HG03039 (cell line): ENCODE data around the gene IL20.

Experiments
- ATAC-seq: cut with Tn5 transposase; IDR thresholded peaks from one replicate; pipeline ENCODE4 v1.9.1; 2021; ENCODE audit warnings: mild to moderate bottlenecking, moderate library complexity; ENCODE audit not compliant: unreplicated experiment

Gene IL20, protein sequence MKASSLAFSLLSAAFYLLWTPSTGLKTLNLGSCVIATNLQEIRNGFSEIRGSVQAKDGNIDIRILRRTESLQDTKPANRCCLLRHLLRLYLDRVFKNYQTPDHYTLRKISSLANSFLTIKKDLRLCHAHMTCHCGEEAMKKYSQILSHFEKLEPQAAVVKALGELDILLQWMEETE

DNA sequence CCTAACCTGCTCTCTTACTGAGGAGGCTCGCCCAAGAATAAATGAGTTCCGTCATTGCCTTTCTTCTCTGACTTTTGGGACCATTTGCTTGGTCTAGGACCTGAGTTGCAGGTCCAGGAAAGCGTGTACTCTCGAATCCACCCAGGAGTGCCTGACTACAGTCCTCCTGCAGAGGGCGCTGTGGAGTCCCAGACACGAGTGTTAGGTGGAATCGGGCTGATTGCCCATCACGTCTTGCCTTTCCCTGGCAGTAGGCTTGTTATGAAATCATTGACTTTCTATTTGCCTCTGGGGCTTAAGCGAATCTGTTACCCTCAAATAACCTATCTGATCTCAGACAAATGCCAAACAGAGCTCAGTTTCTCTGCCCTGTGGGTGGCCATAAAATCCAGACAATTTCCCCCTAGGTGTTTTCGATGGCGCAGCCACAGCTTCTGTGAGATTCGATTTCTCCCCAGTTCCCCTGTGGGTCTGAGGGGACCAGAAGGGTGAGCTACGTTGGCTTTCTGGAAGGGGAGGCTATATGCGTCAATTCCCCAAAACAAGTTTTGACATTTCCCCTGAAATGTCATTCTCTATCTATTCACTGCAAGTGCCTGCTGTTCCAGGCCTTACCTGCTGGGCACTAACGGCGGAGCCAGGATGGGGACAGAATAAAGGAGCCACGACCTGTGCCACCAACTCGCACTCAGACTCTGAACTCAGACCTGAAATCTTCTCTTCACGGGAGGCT, at the start of gene IL20:
TSS of gene IL20 (plus strand) at position 685 of the 733 bp plus-strand sequence. CDS start 230 bp downstream, outside the sequence.
- ATAC-seq = no peak

DNA sequence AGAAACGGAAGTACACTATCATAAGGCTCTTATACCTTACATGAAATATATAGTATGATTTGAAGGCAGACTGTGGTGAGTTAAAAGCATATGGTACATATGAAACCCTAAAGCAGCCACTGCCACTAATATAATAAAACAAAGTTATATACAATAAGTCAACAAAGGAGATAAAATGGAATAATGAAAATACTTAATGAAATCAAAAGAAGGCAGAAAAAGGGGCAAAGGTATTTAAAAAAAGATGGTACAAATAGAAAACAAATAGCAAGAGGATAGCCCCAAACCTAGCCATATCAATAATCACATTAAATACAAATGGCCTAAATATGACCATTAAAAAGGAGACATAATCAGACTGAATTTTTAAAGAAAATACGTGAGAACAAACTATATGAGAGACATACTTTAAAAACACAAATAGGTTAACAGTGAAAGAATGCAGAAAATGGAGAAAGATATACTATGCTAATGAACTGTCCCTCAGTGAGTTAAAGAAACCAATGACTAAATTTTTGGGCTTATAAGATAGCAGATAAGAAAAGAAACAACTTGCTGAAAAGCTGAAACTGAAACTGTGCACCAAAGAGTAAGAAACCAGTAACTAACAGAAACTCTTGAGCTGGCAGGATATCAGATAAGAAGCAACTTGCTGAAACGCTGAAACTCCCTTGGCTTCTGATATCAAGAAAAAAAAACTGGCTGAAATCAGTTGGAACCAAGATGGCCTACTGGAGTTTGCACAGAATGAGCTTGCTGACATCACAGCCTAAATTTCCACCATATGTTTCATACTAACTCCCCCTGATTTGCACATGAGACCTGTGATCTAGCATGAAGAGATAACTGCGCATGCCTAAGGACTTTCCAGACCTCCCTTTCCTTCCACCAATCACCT, 48.8 kb upstream of the IL20 start:
- peak; percentile 49 for ATAC-seq

DNA sequence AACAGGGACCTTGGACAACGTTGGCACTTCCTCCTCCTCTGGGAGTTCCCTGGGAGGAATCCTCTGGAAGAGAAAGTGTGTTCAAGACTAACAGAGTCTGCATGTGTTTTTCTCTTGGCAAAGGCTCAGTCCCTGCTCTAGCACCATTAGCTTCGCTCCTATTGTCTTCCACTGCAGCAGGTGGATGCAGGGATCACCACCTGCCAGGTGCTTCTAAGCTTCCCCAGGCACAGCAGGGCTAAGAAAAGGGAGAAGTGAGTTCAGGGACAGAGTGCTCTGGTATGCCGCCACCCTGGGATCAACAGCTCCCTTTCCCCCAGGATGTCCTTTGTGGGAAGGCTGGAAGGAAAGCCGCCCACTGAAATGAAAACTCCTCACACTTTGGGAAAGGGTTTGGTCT, 43.9 kb upstream of the IL20 start:
- ATAC-seq = no peak

DNA sequence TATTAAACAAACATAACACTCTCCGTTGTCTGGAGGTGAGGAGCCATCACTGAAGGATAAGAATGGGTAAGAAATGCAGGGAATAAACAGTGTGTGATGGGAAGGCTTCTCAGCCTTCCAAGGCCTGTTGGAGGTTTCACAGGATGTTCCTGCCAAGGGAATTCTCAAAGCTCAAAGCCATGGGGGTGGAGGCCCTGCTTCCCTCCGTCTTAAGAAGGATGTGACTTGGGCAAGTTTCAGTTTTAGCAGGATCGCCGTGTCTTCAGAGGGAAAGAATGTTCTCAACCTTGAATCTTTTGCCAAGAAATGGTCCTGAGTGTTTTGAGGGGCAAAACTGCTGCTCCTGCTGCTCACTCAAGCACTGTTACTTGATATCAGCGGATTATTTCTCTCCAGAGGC, 41.7 kb upstream of the IL20 start:
- no peak for ATAC-seq

DNA sequence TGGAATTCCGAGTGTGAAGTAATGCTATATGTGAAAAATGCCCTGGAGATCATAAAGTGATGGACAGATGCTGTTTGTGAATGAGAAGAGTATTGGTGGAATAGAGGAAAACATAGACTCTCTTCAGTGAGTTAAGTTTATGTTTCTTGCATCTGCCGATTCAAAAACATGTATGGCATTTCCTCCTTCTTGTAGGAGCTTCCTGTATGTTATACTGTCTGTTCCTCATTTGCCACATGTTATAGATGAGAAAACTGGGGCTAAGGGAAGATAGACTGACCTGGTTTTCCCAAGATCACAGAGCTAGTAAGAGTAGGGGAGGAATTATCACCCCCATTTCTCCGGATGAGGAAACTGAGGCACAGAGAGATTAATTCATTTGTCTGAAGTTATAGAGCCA, 41.1 kb upstream of the IL20 start:
- no peak for ATAC-seq

DNA sequence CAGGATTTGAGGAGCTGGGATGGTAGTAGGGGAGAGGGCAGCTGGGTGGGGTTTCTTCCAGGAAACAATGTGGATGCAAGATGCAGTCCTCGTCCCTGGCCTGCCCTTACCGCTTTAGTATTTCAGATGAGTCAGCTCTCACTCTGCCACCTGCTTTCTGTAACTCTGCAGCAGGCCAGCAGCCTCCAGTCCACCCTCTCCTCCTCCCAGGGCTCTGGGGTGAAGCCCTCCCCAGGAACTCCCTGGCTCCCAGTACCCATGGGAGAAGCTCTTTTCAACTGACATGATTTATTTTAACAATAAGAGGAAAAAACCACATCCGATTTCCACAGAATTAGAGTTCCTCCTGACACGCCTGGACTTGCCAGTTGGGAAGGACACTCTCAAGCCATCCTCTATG, 39.0 kb upstream of the IL20 start:
- ATAC-seq = no peak

DNA sequence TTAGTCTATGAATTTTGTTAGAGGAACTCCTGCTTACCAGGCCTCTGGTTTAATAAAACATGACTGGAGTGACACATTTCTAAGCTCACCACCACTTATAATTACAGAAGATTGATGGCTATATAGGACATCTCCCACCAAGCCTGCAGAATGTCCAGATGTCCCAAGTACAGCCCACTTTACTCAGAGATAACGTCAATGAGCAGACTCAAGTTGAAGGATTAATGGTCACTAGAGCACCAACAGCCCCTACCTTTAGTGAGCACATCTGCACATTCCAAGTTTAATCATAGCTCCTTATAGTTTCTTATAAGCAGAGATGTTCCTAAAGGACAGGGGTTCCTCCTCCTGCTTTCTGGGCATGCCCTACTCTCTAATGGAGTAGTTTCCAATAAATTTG, 37.4 kb upstream of the IL20 start:
- no peak for ATAC-seq

DNA sequence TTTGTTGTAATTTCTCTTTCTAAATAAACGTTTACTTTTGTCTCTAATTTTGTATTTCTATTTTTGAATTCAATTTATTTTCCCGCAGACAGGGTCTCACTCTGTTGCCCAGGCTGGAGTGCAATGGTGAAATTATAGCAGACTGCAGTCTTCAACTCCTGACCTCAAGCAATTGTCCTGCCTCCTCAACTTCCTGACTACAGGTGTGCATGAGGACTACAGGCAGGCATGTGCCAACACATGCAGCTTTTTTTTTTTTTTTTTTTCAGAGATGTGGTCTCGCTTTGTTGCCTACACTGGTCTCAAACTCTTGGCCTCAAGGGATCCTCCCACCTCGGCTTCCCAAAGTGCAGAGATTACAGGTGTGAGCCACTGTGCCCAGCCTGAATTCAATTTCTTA, 36.7 kb upstream of the IL20 start:
- no peak for ATAC-seq

DNA sequence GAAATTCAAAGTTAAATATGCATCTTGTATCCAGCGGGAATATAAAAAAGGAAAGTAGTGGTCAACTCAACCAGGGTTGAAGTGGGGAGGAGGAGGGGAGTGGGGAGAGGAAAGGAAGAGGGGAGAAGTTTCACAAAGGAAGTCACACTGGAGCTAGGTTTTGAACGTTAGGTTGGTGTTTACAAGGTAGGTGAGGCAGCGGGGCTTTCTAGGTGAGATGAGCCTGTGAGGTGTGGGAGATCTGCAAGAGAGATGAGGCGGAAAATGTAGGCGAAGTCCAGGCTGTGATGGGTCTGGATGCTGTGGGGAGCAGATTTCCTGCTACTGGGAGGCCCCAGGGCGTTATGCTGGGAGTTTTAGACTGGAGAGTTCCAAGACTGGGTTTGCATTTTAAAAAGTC, 36.1 kb upstream of the IL20 start:
- ATAC-seq = no peak

DNA sequence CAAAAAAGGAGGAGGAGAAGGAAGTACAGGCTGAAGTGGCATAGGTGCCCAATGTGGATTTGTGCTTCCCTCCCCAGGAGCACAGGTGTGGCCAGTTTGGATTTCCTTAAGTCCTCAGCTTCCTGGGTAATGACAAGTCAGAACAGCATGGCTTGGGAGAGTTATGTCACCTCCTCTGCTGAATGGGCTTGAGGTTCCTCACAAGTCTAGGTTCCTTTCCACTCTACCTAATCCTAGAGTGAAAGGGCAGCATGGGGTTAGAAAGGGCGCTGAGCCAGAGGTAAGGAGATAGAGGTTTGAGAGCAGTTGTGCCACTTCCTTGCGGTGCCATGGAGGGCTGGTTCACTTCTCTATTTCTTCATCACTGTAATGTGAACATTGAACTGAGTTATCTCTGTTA, 35.5 kb upstream of the IL20 start:
- ATAC-seq = no peak

DNA sequence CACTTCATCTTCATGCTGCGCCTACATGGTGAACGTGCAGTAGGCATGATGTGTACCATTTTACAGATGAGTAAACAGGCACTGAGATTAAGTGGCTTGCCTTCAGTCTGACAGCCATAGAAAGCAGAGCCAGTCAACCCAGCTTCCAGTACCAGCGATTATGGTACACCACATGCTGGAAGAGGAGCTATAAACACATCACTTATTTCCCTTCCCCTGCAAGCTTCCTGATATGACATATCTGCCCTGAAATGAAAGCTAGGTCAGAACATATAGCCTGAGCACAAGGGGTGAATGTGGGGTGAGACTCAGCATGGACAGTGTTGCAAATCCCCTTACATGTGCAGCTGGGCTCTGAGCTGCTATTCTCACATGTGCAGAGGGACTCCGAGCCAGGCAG, 33.8 kb upstream of the IL20 start:
- no peak for ATAC-seq

DNA sequence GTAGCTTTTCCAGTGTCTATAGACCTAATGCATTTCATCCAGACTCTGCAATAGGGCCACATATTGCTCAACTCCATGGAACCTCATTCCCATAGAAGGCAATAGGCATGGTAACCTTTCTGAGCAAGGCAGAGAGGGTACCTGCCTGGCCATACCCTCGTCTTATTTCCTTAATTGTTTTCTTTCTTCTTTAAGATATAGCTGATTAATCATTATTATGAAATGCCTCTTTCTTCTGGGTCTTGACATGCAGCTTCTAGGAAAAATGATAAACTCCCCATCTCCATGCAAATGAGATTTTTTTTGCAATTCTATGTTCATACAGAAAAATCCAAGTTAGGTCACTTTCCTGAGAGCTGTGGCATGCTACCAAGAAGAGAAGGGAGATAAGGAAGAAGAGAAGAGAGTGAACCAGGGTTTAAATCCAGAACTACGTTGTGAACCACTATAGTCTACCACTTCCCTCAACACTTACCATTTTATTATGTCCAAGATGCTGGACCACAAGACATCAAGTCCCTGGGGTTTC, 33.0 kb upstream of the IL20 start:
- no peak for ATAC-seq

DNA sequence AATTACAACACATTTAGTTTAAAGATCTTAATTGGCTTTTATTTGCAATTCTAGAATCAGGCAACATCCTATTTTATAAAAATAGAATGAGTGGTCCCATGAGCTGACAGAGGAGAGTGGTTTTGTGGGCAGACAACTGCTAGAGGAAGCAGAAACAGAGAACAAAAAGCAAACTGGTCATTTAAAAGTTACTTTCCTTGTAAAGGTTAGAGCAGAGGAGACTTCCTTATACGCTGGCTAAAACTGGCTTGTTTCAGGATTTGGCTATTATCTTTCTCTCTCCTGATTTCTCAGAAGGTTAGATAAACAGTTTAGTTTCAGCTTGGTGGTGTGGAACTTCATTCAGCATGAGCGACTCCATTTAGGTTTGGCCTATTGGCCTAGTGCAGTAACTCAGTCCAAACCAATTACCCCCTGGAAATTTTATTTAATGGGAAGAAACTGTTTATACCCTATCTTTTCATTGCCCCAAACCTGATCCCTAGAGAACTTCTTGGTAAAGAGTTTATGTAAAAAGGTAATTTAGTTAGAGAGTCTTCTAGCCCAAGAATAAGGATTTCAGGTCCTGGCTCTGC, 32.2 kb upstream of the IL20 start:
- no peak for ATAC-seq

DNA sequence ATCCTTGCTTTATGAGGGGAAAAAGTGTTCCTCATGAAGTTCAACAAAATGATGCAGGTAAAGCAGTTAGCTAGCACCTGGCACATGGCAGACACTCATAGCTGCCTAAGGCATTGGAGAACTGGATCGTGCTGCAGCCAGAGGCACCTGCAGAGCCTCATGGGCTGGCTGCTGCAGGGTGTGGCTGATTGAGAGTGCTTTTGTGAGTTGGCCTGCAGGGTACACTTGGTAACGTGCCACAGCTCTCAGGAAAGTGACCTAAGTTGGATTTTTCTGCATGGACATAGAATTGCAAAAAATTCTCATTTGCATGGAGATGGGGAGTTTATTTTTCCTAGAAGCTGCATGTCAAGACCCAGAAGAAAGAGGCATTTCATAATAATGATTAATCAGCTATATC, 31.6 kb upstream of the IL20 start:
- ATAC-seq = no peak

DNA sequence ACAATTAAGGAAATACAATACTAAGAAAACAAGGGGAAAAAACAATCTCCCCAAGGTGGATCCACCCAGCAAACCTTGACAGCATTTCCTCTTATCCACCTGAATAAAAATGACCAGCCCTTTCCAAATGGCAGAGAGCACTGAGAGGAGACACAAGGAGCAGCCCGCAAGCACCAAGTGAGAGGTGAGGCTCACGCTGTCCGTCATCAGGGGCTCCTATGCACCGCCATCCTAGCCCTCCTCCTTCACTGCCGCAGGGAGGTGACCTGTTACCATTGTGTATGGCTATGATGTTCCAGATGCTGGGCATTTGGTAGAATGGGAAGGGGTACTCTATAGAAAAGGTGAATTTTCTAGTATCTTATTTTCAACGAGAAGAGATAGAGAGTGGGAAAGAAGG, 31.2 kb upstream of the IL20 start:
- no peak for ATAC-seq

DNA sequence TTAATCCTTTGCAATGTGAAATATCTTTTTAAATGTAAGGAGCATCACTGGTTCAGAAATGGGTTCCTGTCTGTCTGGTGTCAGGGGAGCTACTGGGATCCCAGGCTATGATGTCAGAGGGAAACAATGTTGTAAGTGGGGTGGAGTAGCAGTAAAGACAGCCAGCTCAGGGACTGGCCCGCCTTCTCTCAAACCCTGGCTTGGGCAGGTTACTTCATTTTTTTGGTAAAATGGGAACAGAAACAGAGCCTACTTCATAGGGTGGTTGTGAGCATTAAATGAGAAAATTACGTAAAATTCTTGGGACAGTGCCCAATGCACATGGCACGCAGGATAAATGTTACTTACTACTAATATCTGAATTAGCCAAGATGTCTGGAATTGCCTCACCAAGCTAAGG, 30.7 kb upstream of the IL20 start:
- ATAC-seq = no peak

DNA sequence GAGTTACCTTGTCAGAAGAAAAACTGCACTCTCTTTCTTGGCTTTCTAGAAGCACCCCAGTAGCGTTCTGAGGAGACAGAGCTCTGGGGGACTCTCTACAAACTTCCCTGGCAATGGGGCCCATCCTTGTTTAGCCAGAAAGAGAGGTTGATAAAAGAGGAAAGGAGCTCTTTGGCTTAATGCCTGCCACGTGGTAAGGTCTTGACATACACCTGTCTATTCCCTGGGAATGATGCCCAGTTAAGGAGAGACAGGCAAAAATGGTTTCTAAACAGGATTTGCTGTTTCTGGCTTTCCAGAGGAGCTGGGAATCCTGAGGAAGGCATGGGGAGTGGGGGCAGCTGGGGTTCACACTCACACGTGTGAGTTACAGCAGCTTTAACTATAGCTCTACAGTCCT, 30.2 kb upstream of the IL20 start:
- ATAC-seq = no peak

DNA sequence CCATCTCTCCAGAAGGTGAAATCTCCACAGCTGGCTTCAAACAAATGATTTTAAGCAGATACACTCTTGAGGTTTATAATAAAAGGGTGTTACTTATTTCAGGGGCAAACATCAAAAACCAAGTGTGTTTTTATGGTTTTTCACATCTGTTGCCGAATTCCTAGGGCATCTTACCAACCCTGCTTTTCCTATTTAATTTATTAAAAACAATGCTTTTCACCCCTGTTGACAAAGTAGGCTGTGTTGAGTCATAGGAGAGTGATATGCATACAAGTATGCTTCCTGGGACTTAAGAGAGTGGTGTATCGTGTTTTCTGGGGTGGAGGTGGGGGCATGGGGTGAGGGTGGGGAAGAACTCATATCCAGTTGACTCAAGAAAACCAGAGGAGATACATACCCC, 29.3 kb upstream of the IL20 start:
- ATAC-seq = no peak

DNA sequence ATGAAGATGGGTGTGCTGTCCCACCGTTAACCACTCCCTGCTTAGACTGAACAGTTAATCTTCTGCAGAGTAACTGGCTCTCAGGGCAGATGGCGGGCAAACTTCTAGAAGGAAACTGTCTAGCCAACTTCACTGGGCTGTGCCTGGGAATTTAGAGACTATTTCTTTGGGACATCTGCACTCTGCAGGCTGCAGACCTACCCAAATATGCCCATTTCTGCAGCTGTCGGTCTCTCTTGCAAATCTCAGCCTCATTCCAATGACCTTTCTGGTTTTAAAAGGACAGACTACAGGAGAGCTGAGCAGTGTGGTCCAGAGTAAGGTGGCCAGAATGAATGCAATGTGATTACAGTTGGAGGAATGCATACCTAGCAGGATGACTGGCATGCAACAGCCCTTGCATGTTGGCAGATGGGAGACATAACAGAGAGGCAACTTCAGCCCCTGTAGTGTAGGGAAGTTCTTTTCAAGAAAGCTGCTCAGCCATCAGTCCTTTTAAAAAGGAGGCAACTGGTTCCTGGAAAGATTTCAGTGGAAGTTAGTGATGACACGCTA, 26.3 kb upstream of the IL20 start:
- no peak for ATAC-seq

DNA sequence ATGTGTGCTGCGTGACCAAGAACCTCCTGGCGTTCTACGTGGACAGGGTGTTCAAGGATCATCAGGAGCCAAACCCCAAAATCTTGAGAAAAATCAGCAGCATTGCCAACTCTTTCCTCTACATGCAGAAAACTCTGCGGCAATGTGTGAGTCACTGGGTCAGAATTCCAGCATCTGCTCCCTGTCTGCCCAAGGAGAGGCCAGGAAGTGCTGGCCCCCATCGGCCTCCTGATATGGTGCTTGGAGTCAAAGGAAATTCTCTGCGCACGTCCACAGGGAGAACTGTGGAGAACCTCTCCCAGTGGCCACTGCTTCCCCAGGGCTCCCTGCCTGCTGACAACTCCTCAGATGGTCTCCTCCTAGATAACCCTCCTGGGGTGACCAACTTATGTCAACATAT, 25.6 kb upstream of the IL20 start:
- no peak for ATAC-seq
